HG02610 (cell line): ENCODE measurements around the gene KLF16.
"Not testable (repeated sequence)": the region's sequence is repeated elsewhere in the genome, so short reads cannot be mapped to it uniquely, and the experiment has no call there.

Experiments used
- ATAC-seq: cut with Tn5 transposase; IDR thresholded peaks from one replicate; pipeline ENCODE4 v1.9.1; 2021; ENCODE audit warnings: mild to moderate bottlenecking, moderate library complexity; ENCODE audit not compliant: unreplicated experiment

KLF16 gene

DNA sequence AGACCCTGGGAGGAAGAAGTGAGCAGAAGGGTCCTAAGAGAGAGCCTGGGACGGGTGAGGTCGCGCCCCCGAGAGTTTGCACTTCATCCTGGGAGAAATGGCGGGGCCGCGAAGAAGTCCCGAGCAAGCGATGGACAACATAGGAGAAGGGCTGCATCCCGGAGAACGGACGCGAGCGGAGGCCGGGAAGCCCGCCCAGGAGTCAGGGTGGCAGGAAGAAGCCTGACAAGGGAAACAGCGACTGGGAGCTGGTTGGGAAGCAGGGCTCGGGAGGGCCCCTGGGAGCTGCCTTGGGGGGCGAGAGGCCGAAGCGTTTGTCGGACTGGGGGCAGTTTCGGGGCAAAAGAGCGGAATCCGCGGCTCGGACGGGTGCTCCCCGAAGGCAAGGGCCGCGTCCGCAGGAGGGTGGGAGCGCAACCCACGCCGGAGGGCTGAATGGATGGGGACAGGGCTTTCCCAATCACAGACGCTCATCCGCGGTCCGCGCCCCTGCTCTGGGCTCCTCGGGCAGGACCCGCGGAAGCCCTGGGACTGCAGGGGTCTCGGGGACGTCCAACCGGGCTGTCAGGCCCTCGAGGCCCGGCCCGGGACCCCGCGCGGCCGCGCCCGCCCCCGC is 21.4 kb upstream of the KLF16 start:
- peak; percentile 4 for ATAC-seq

DNA sequence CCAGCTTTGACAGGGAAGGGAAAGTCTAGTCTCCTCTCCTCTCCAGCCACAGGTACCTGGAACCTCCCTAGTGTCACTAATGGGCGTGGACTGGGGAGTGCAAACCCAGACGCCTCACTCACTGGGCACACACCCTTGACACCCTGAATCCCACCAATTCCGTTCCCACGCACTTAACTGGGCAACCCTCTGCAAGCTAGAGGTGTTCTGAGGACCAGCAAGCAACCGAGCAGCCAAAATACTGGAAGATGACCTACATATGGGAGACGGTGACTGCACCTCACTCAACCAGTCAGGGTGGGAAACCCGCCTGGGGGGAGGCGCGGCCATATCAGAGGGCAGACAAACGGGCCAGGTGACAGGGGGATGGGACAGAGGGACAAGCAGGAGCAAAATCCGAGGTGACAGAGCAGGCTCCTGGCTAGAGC is 20.9 kb upstream of the KLF16 start:
- no peak for ATAC-seq

DNA sequence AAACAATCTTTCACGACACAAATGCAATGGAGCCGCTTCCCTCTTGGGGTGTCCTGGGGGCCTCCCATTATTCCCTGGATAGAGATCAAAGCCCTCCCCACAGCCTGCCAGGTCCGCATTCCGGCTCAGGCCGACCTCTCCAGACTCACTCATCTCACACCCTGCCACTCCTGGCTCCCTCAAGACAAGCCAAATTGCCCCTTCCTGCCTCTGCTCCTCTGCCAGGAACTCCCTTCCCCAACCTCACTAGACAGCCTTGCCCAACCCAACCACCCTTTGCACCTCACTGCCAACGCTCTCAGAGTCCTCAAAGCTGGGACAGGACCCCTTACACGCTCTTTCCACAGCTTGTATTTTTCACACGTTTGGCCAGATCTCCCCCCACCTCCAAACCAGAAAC is 20.4 kb upstream of the KLF16 start:
- ATAC-seq = no peak

DNA sequence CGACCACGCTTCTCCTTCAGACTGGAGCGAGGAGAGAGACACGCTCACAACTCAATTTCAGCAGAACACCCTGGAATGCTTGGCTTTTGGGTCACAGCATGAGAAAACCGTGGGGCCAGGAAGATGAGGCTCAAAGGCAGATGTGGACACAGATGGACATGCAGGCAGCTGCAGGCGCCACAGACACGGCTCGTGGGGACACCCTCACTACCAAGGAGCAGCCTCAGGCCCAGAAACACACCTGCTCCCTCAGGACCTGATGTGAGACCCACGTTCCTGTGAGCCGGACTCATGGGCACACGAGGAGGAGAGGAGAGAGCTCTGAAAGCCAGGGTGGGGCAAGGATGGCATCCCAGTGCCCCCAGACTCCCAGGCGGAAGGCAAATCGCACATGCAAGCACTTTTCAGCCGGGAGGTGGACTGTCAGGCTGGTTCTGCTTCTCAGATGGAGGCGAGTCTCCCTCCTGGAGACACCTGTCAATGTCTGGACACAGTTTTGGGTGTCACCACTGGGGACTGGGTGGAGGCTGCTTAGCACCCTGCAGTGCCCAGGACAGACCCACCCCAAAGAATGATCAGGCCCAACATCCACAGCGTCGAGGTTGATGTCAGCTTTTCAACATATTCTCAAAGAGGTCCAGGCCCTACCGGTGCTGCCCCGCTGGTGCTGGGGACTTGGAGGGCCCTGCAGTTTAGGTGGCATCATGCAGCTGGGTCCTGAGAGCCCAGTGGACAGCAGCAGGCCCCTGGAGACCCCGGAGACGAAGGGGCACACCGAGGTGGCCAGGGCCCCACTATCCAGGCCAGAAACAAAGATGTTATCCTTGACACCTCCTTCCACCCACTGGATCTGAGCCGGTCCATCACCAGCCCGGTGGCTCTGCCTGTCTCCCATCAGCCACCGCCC is 19.7 kb upstream of the KLF16 start:
- no peak for ATAC-seq

DNA sequence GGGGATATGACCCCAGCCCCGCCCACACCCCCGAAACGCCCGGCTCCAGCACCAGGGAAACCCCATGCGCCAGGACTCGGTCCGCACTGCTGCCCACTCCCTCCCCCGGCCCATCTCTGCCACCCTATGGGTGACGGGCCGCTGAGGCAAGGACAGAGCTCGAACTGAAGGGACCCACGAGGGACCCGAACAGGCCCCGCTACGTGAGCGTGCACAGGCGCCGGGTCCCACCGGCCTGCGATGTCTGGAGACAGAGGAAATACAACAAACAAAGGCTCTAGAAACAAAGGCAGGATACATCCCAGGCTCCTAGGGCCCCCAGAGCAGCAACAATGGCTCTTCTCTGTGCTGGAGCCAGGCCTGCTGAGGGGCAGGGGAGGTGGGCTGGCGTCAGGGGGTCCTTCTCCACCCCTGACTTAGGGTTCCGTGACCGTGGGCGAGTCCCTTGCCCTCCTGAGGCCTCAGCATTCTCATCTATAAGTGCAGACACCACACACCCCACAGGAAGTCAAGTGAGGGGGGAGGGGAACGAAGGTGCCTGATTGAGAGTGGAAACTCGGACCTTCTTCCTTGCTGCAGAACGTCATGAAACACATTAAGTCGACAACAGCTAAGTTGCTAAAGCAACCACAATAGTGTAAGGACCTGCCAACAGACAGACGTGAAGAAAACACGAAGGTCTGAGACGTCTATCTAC is 18.9 kb upstream of the KLF16 start:
- no peak for ATAC-seq

DNA sequence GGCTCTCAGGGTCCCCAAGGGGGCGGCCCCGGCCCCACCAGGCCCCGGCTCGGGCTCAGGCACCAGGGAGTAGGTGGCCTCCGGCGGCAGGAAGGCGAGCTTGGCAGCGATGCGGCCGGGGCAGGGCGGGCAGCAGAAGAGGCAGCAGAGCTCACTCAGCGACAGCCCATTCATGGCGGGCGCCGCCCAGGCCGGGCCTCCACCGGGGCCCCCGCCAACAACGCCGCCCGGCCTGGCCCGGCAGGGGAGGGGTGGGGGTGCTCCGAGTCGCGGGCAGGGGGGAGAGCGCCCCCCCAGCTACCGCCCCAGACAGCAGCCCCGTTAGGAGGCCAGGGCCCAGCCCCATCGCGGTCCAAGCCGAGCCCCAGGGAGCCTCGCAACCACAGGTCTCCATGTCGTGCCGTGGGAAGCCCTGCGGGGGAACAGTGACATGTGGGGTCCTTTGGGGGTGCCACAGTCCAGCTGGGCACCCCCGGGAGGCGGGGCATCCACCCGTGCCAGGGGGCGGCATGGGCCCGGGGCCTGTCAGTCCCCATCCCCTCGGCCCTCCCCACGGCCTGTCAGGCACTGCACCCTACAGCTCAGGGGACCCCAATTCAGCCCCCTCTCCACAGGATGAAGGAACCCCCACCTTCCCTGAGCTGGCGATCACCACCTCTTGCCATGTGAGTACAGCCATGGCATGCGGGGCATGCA is 18.2 kb upstream of the KLF16 start:
- not testable (repeated sequence) for ATAC-seq

DNA sequence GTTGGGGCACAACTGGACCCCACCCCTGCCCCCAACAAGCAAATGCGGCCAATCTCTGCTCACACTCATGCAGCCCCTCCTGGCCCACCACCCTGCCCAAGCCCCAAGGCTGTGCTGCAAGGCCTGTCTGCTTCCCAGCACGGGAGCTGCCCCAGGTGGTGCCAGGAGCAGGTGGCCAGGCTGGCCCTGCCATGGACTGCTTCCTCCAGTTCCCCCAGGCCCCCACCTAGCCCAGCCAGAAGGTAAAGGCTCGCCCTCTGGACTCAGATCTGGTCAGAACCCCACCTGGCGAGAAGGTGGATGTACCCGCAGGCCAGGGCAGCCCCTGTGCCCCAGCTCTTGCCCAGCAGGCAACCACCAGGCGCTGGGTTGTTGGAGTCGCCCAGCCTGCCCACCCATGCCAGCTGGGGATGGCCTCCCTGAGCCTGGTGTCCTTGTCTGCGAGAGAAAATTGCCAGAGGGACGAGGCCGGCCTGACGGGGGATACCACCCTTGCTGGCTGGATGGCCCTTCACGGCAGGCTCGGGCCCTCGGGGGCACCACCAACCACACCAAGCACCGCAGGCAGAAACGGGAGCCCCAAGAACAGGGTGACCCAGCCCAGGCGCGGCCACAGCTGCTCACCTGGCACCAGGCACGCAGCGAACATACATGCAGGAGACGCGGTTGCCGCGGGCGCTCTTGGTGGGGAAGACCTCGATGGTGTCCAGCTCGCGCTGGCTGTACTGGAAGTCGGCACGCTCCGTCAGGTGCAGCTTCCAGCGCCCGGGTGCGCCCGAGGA is 17.4 kb upstream of the KLF16 start:
- no peak for ATAC-seq

DNA sequence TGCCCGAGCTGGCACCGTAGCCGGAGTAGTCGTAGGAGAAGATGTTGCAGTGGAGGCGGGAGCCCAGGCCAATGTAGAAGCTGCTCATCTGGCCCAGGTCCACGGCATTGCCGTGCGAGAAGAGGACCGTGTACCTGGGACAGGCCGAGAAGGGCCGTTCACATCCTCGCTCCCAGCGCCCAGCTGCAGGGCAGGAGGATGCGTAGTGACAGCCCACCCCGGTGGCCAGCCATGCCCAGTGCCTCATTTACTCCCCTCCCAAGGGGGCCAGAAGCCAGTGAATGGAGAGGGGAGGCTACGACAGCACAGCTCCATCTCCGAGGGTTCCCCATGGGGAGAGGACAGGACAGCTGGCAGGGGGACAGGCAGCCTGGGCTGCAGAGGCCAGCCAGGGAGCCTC is 16.6 kb upstream of the KLF16 start:
- ATAC-seq = not testable (repeated sequence)

DNA sequence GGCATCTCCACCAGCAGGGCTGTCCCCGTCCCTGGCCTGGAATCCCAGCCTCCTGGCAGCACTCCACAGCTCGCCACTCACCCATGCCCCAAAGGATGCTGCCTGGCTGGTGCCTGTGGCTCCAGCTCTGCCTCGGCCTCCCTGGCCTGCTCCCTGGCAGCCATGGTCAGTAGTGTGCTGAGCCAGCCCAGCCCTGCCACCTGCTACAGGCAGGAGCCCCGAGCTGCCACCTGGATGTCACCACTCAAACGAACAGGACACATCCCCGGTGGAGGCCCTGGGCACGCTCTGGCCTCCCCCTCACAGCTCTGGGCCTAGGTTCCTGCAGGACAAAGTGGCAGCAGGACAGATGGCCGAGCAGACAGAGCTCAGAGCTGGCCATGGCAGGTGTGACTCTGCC is 15.2 kb upstream of the KLF16 start:
- ATAC-seq = not testable (repeated sequence)

DNA sequence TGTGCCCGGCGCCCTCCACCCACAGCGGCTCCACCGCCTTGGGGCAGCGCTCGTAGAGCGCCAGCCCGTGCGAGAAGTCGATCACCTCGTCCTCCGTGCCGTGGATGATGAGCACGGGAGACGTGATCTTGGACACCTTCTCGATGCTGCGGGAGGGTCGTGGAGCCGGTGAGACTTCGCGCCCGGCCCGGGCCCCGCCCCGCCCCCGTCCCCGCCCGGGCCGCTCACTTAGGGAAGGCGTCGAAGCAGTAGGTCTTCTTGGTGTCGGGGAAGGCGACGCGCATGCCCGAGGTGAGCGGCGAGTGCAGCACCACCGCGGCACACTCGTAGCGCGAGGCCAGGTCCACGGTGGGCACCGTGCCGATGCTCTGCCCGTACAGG is 13.9 kb upstream of the KLF16 start:
- not testable (repeated sequence) for ATAC-seq

DNA sequence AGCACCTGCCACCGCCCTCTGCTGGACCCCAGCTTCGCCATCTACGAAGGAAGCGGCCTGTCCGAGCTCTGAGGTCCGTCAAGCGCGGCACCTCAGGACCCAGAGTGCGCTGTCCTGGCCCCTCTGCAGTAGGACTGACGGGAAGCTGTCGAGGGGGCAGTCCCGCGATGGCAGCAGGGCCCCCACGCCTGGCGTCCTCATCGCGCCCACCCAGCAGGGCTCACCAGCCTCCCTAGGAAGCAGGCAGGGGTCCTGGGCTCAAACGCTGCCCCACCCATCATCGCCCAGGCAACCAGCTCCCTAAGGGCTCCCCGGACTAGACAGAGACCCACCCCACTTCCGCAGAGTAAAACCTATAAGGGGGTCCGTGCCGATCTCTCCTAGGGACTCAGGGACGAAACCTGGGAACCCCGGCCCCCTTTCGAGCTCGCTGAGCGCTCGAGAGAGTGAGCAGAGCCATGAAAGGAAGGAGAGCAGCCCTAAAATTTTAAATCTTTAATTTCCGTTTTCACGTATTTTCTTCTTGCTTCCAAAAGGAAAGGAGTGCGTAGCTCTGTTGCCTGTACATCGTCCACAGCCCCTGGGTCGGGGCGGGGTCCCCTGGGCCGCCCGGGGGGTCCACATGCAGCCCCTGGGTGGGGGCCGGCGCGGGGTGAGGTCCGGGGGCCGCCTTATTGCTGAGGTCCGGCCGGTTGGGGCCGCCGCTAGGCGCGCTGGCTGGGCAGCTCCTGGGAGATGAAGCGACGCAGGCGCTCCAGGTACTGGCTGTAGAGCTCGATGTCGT is 13.3 kb upstream of the KLF16 start:
- ATAC-seq = not testable (repeated sequence)

DNA sequence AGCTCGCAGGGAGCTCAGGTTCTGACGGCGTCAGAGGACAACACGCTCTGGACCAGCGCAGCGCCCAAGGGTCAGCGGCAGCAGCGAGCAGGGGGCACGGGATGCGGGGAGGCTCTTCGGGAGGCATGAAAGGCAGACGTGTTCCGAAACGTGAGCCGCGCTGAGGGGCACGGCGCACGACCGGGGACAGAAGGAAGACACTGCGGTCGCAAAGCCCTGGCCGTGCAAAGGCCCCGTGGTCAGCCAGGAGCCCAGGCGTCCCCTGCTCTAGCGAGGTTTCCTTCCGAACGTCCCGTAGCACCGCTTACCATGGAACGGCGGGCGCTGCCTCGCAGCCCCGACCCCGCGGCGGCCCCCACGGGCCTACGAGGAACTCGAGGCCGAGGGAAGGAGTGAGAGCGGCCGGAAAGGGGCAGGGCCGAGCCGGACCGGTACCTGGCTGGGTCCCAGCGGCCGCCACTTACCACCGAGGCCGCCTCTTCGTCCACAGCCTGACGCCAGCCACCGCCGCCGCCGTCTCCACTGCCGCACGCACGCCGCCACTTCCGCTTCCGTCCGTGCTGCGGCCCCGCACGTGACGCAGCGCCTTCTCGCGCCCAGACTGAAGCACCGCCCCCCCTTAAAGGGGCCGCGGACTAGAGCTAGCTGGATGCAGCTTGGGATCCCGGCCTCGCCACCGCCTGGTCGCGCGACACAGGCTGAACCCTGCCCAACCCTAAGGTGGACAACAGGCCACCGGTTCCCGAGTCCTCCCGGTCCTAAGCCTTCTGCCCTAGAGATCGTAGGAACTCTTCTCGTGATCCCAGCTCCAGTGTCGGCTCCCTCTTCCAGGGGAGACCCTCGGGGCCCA is 12.5 kb upstream of the KLF16 start:
- peak; percentile 79 for ATAC-seq

DNA sequence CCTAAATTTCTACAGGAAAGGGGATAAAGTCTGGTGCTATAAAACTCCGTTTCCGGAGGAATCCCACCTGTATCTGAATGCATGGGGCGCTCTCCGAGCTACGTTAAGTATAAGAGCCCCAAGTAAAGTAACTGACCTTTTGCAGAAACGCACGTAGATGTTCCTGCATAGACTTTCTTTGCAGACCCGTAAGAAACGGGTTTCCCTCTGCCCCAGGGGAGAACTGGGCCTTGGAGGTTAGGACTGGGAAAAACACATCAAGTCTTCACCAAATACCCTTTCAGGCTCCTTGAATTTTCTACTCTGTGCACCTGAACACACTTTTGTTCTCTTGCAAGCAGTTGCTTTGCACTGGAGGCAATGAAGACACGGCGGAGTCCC is 11.9 kb upstream of the KLF16 start:
- ATAC-seq = not testable (repeated sequence)

DNA sequence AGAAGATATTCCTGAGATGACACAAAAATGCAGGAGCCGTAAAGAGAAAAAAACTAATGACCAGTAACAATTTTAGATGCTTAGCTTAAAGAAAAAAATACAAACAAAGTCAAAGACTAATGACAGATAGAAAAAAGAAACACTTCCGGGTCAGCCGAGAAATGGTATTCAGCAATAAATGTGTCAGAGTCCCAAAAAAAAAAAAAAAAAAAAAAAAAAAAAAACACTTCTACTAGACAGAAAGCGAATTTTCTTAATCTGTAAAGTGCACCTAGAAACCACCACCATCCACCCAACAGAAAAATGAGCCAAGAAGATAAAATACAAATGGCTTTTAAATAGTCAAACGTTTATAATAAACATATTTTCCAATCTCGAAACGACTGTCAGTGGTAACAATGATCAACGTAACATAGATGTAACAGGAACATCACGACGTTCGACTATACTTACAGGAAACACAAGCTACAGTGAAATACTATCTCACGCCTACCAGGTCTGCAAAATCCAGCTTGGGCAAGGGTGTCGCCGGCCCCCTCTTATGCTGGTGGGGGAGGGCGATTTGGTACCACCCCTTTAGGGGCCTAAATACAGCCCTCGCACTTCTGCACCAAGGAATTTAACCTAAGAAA is 11.3 kb upstream of the KLF16 start:
- ATAC-seq = no peak

DNA sequence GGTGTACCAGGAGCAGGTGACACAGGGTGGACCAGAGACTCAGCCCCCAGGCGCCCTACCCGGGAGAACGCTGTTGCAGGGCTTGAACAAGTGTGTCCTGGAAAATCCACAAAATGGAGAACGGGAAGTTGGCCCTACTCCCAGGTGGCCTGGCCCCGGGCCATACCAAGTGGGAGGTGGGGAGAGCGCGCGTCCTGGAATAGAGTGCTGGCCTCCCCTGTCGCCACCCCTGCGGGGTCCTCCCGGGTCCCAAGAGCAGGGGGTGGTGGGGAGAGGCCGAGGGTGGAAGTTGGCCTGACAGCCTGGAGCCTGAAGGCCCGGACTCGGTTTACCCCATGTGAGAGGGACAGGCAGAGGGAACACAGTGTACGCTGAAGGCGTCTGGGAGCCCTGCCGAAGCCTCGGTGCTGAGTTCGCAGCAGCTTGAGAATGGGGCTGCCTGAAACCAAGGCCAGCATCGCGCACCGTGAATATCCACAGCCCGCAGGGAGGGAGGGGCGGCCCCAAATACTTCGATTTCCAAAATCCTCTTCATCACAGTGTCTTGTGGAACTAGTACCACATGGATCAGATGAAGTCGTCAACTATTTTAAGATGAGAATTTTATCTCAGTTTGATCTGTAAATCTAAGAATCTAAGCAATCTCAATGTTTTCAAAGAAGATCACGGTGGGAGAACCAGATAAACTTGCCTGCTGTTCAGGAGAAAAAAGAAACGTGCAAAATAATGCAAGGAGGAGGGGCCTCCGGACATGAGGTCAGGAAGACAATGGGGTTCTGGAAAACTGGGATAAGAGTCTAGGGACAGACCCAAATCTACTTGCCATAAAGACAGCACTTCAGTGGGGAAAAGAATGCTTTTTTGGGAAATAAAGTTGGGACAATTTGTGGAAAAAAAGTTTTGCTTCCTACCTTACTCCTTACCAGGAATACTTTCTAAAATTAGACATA is 10.4 kb upstream of the KLF16 start:
- ATAC-seq = no peak

DNA sequence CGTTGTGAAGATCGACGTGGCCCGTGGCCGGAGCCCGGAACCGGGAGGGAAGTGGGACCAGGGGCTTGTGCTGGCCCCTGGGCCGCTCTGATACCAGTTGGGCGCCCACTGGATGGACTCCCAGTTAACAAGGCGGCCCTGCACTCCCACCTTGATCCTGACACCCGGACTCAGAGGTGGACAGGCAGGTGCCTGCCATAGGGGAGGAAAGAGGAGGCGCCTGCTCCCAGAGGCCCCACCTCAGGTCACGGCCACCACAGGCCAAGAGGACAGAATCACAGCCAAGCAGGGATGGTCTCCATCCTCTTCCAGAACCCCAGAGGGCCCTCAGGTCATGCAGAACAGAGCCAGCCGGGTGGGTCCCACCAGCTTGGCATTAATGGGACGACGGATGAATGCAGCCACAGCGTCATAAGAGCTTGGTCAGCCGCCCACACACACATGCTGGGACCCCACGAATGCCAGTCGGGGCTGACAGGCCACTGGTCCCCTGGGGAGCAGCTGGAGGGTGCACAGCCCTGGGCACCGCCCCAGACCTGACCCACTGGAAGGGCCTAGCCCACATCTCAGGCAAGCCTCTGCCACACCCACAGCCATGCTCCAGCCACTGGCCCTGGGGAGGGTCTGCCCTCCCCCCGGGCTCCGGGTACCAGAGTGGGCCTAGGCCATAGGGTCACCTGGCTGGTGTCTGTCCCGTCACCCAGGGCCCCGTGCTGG is 9.6 kb upstream of the KLF16 start:
- ATAC-seq = no peak

DNA sequence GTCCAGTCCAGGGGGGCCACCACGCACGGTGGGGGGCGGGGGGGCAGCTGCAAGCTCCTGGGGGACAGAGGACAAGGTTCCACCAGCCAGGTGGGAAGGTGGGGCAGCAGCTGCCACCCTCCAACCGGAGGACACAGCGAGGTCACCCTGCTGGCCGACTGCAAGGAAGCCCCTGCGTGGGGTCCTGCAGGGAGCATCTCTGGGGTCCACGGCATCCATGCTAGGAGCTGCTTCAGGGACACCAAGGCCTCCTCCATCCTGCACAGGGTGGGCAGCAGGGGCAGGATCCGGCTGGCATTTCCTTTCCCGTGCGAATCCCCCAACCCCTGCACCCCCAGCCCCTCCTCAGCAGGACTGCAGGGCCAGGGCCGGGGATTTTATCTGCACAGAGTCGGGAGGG is 8.3 kb upstream of the KLF16 start:
- ATAC-seq = no peak
